H9 (cell line): ENCODE results near the gene UNC13D. TPM values are rescaled to one million over a fixed set of nuclear protein-coding genes. Genes with fewer than 3 reads are reported as not detected.

Experiments
- DNase-seq: peaks from one replicate; pipeline ENCODE4 v3.0.0-alpha.2; 2017
- H2AFZ ChIP-seq: one replicate; pipeline ENCODE4 v1.6.1; 2013; ENCODE audit warnings: mild to moderate bottlenecking, low read length, control low read depth, moderate library complexity
- H2AK5ac ChIP-seq: 2 replicates; pipeline ENCODE4 v1.6.1; 2013; ENCODE audit warnings: low read length, control low read depth, mixed read lengths; ENCODE audit not compliant: insufficient read length
- H2BK120ac ChIP-seq: one replicate; pipeline ENCODE4 v1.6.1; 2013; ENCODE audit warnings: low read depth, mild to moderate bottlenecking, low read length, control low read depth, inconsistent platforms; ENCODE audit not compliant: poor library complexity, severe bottlenecking
- H2BK12ac ChIP-seq: 2 replicates; pipeline ENCODE4 v1.6.1; 2013; ENCODE audit warnings: low read length, control low read depth, mixed read lengths, low read depth; ENCODE audit not compliant: insufficient read length
- H2BK15ac ChIP-seq: 2 replicates; pipeline ENCODE4 v1.6.1; 2013; ENCODE audit warnings: low read depth, low read length, control low read depth
- H2BK20ac ChIP-seq: one replicate; pipeline ENCODE4 v1.6.1; 2013; ENCODE audit warnings: low read depth, mild to moderate bottlenecking, low read length, control low read depth, inconsistent platforms; ENCODE audit not compliant: poor library complexity, severe bottlenecking
- H2BK5ac ChIP-seq: 2 replicates; pipeline ENCODE4 v1.6.1; 2013; ENCODE audit warnings: low read length, control low read depth, mixed read lengths; ENCODE audit not compliant: insufficient read length
- H3K14ac ChIP-seq: 2 replicates; pipeline ENCODE4 v1.6.1; 2013; ENCODE audit warnings: low read length, control low read depth; ENCODE audit not compliant: insufficient read depth
- H3K18ac ChIP-seq: 2 replicates; pipeline ENCODE4 v1.6.1; 2013; ENCODE audit warnings: low read depth, mild to moderate bottlenecking, mixed read lengths, low read length, control low read depth; ENCODE audit not compliant: insufficient read length
- H3K23ac ChIP-seq: 2 replicates; pipeline ENCODE4 v1.6.1; 2013; ENCODE audit warnings: low read length, control low read depth, mixed read lengths, low read depth; ENCODE audit not compliant: insufficient read length
- H3K23me2 ChIP-seq: 2 replicates; pipeline ENCODE4 v1.6.1; 2013; ENCODE audit warnings: low read depth, mild to moderate bottlenecking, mixed read lengths, low read length, control low read depth; ENCODE audit not compliant: insufficient read length, poor library complexity, severe bottlenecking
- H3K27ac ChIP-seq: 2 replicates; pipeline ENCODE4 v1.5.1; 2013; ENCODE audit warnings: low read length, control low read depth, mixed read lengths, low read depth; ENCODE audit not compliant: insufficient read length
- H3K27me3 ChIP-seq: 2 replicates; pipeline ENCODE4 v1.6.1; 2013; ENCODE audit warnings: low read length, control low read depth, inconsistent platforms; ENCODE audit not compliant: insufficient read depth
- H3K4ac ChIP-seq: 2 replicates; pipeline ENCODE4 v1.6.1; 2013; ENCODE audit warnings: low read depth, mild to moderate bottlenecking, control low read depth, inconsistent platforms, low read length, moderate library complexity
- H3K4me1 ChIP-seq: 2 replicates; pipeline ENCODE4 v1.6.1; 2013; ENCODE audit warnings: low read length, control low read depth, inconsistent platforms; ENCODE audit not compliant: insufficient read depth
- H3K4me2 ChIP-seq: 2 replicates; pipeline ENCODE4 v1.6.1; 2013; ENCODE audit warnings: low read length, control low read depth, mixed read lengths; ENCODE audit not compliant: insufficient read length, insufficient read depth
- H3K56ac ChIP-seq: 2 replicates; pipeline ENCODE4 v1.6.1; 2013; ENCODE audit warnings: low read depth, mild to moderate bottlenecking, mixed read lengths, low read length, control low read depth; ENCODE audit not compliant: insufficient read length
- H3K79me1 ChIP-seq: 2 replicates; pipeline ENCODE4 v1.6.1; 2013; ENCODE audit warnings: low read depth, mild to moderate bottlenecking, moderate library complexity, low read length, control low read depth, inconsistent platforms; ENCODE audit not compliant: insufficient read depth, poor library complexity, severe bottlenecking
- H3K79me2 ChIP-seq: 2 replicates; pipeline ENCODE4 v1.6.1; 2013; ENCODE audit warnings: low read length, control low read depth, inconsistent platforms; ENCODE audit not compliant: insufficient read depth
- H3K9ac ChIP-seq: 2 replicates; pipeline ENCODE4 v1.6.1; 2013; ENCODE audit warnings: low read length, control low read depth, mixed read lengths; ENCODE audit not compliant: insufficient read length; ENCODE audit errors: extremely low read depth
- H3K9me3 ChIP-seq: one replicate; pipeline ENCODE4 v1.6.1; 2013; ENCODE audit warnings: low read depth, low read length, inconsistent platforms; ENCODE audit not compliant: control insufficient read depth
- H3T11ph ChIP-seq: one replicate; pipeline ENCODE4 v1.6.1; 2013; ENCODE audit warnings: mild to moderate bottlenecking, low read length, control low read depth, inconsistent platforms
- H4K20me1 ChIP-seq: one replicate; pipeline ENCODE4 v1.6.1; 2013; ENCODE audit not compliant: control insufficient read depth, insufficient read length, insufficient read depth
- H4K5ac ChIP-seq: 2 replicates; pipeline ENCODE4 v1.6.1; 2013; ENCODE audit warnings: low read depth, mild to moderate bottlenecking, mixed read lengths, low read length, control low read depth; ENCODE audit not compliant: insufficient read length
- H4K8ac ChIP-seq: replicated peaks from 2 replicates; pipeline ENCODE4 v1.6.1; 2013; ENCODE audit warnings: low read length, control low read depth, mixed read lengths, low read depth; ENCODE audit not compliant: insufficient read length
- H4K91ac ChIP-seq: 2 replicates; pipeline ENCODE4 v1.6.1; 2013; ENCODE audit warnings: low read depth, mild to moderate bottlenecking, moderate library complexity, mixed read lengths, low read length, control low read depth; ENCODE audit not compliant: insufficient read length
- H3K27ac Mint-ChIP-seq, 3 experiments: 2 replicates in 2 of 3; 3 replicates in 1 of 3; pipeline ENCODE4 v1.8.0; 2020 to 2021; ENCODE audit warnings: mixed read lengths in 3 of 3, mild to moderate bottlenecking in 1 of 3, moderate library complexity in 1 of 3
- H3K27me3 Mint-ChIP-seq: 2 replicates; pipeline ENCODE4 v1.8.0; 2021; ENCODE audit warnings: low read depth, mild to moderate bottlenecking, moderate library complexity, mixed read lengths
- H3K36me3 Mint-ChIP-seq, 3 experiments: 2 replicates in 2 of 3; 3 replicates in 1 of 3; pipeline ENCODE4 v1.8.0; 2020 to 2021; ENCODE audit warnings: low read depth in 3 of 3, mixed read lengths in 3 of 3; ENCODE audit not compliant: insufficient read depth in 1 of 3
- H3K4me1 Mint-ChIP-seq, 2 experiments: 2 replicates each; pipeline ENCODE4 v1.8.0; 2020; ENCODE audit warnings: mixed read lengths in 2 of 2
- H3K4me3 Mint-ChIP-seq, 2 experiments: 2 replicates in 1 of 2; 3 replicates in 1 of 2; pipeline ENCODE4 v1.8.0; 2020 to 2021; ENCODE audit warnings: mild to moderate bottlenecking in 2 of 2, mixed read lengths in 2 of 2, moderate library complexity in 1 of 2
- H3K9me3 Mint-ChIP-seq, 2 experiments: 2 replicates in 1 of 2; 3 replicates in 1 of 2; pipeline ENCODE4 v1.8.0; 2020; ENCODE audit warnings: mild to moderate bottlenecking in 2 of 2, mixed read lengths in 2 of 2, moderate library complexity in 1 of 2
- WGBS: extraction: QIAGEN DNeasy Blood & Tissue Kit; methylation state at CpG from one replicate; pipeline ENCODE4 v1.1.7; 2013; ENCODE audit warnings: missing lambda C conversion rate, low lambda C conversion rate, mixed read lengths; ENCODE audit not compliant: insufficient read length; ENCODE audit errors: extremely low coverage; 5-methylcytosine and 5-hydroxymethylcytosine counted together
- total RNA-seq: library from RNA; stranded (reverse); gene quantifications from 2 replicates; pipeline ENCODE4 v1.2.1, GENCODE V29; 2021
- TF ChIP-seq, protein P1 (sequence below): fragments of 200-600 bp; sonication (generic); conservative IDR thresholded peaks from 3 replicates; pipeline ENCODE4 v1.8.0; 2021; ENCODE audit warnings: antibody characterized with exemption, mild to moderate bottlenecking

Gene UNC13D
- total RNA-seq, 1 experiment from 2014 or later = 6.3 TPM

DNA sequence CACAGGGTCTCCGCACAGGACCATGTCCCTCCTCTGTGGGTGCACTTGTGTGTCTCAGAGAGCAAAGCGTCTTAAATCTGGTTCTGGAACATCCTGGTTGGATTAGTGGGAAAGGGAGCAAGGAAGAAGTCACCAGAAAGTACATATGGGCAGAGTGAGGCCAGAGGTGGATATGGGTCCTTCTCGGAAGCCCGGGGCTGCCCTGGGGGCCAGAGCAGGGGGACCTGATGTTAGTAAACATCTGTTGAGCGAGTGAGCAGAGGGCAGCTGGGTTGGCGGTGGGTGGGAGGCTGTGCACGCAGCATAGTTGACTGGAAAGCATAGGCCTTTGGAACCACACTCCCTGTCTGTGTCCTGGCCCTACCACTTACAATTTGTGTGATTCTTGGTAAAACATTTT lies 22.7 kb downstream of the UNC13D start:
- no peak overlapping the region for H4K8ac ChIP-seq
- H4K91ac ChIP-seq = no peak overlapping the region
- H3K18ac ChIP-seq = no peak overlapping the region
- H3K27ac ChIP-seq = no peak overlapping the region
- DNase-seq = no peak
- H3K14ac ChIP-seq = no peak overlapping the region
- no CpG with 5 or more reads among the region's 7 CpGs for WGBS
- Mint-ChIP-seq H3K4me3 (no peak overlapping the region), H3K27ac (peak overlapping the region in 1 of 3 experiments; percentile 90; a peak in 1 of 7 replicates), H3K36me3 (peaks cover 20 to 66% (median 66%) of the 10 kb centered on the region in 3 experiments), H3K4me1 (no peaks in the 10 kb centered on the region), H3K9me3 (no peaks in the 10 kb centered on the region; a peak in 1 of 5 replicates), H3K27me3 (no peaks in the 10 kb centered on the region)
- H2BK5ac ChIP-seq = no peak overlapping the region
- no peak overlapping the region for H2BK120ac ChIP-seq
- H3K27me3 ChIP-seq = no peaks in the 10 kb centered on the region
- TF ChIP-seq, protein P1, sequence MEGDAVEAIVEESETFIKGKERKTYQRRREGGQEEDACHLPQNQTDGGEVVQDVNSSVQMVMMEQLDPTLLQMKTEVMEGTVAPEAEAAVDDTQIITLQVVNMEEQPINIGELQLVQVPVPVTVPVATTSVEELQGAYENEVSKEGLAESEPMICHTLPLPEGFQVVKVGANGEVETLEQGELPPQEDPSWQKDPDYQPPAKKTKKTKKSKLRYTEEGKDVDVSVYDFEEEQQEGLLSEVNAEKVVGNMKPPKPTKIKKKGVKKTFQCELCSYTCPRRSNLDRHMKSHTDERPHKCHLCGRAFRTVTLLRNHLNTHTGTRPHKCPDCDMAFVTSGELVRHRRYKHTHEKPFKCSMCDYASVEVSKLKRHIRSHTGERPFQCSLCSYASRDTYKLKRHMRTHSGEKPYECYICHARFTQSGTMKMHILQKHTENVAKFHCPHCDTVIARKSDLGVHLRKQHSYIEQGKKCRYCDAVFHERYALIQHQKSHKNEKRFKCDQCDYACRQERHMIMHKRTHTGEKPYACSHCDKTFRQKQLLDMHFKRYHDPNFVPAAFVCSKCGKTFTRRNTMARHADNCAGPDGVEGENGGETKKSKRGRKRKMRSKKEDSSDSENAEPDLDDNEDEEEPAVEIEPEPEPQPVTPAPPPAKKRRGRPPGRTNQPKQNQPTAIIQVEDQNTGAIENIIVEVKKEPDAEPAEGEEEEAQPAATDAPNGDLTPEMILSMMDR = no peak
- H3K4me1 ChIP-seq = no peaks in the 10 kb centered on the region
- H4K20me1 ChIP-seq = no peaks in the 10 kb centered on the region
- no peak overlapping the region for H3K9ac ChIP-seq
- H2BK20ac ChIP-seq = no peak overlapping the region
- no peak overlapping the region for H3K56ac ChIP-seq
- H3K79me2 ChIP-seq = no peaks in the 10 kb centered on the region
- no peak overlapping the region for H2BK12ac ChIP-seq
- no peak overlapping the region for H3K4ac ChIP-seq
- H4K5ac ChIP-seq = no peak overlapping the region
- H2AK5ac ChIP-seq = no peak overlapping the region
- no peak overlapping the region for H2AFZ ChIP-seq
- H2BK15ac ChIP-seq = no peak overlapping the region
- no peak overlapping the region for H3K4me2 ChIP-seq
- no peaks in the 10 kb centered on the region for H3K79me1 ChIP-seq
- H3K23ac ChIP-seq = no peak overlapping the region
- H3K9me3 ChIP-seq = no peaks in the 10 kb centered on the region
- no peaks in the 10 kb centered on the region for H3K23me2 ChIP-seq
- no peak overlapping the region for H3T11ph ChIP-seq
